ENCODE results near the gene IL7R.
"Not testable (repeated sequence)": the region's sequence is repeated elsewhere in the genome, so short reads cannot be mapped to it uniquely, and the experiment has no call there.

The IL7R gene

DNA sequence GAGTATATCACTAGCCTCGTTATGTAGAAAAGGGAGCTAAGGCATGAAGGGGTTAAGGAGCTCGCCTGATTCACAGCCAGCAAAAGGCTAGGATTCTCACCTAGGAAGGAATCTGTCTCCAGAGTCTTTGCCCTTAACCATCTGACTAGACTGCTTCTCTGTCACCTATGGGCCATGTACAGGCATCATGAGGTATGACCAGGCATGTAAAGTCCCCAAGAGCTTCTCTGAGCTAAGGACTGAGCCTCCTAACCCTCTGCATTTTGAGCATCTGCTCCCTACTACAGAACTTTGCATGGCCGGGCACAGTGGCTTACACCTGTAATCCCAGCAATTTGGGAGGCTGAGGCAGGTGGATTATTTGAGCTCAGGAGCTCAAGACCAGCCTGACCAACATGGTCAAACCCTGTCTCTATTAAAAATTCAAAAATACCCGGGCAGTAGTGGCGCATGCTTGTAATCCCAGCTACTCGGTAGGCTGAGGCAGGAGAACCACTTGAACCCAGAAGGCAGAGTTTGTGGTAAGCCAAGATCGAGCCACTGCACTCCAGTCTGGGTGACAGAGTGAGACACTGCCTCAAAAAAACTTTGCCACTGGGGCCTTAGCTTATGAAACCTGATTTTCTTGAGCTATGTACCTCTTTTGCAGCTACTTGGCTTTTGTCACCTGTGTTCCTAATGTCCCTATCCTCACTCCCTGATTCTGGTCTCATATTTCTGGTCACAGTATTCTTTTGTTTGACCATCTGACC lies 33.2 kb upstream of the IL7R start:
- H3K9me3 ChIP-seq (ENCODE audit: low read length) = no peaks in the 10 kb centered on the region
- H3K36me3 ChIP-seq (ENCODE audit: insufficient read depth, low read length) = no peaks in the 10 kb centered on the region
- no peak overlapping the region for H3K27ac ChIP-seq (ENCODE audit: low read depth, low read length)
- H3K4me3 ChIP-seq (ENCODE audit: low read depth in 1 of 2, low read length in 2 of 2) = no peak overlapping the region
- no peaks in the 10 kb centered on the region for H3K4me1 ChIP-seq (ENCODE audit: insufficient read depth, low read length)
- no peak overlapping the region for H3K9ac ChIP-seq (ENCODE audit: low read length)
- H3K27me3 ChIP-seq (ENCODE audit: control insufficient read depth in 1 of 2, insufficient read depth in 2 of 2, low read length in 2 of 2) = no peaks in the 10 kb centered on the region

DNA sequence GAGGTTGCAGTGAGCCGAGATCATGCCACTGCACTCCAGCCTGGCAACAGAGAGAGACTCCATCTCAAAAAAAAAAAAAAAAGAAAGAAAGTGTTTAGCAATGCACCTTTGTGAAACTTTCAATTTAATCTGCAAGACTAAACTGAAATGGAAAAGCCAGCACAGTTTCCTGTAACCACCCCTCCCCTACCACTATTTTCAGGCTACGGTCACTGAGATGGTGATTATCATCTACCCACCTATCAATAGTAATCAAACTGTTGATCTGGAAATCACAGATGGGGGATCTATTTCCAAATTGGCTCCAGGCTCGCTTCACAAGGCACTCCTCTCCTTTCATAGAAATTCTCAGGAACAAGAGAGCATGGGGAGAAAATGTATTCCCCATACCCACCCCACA lies 30.6 kb upstream of the IL7R start:
- Histone ChIP-seq H3K4me3 (ENCODE audit: low read depth in 1 of 2, low read length in 2 of 2) (no peak overlapping the region), H3K27ac (ENCODE audit: low read depth, low read length) (no peak overlapping the region), H3K4me1 (ENCODE audit: insufficient read depth, low read length) (no peaks in the 10 kb centered on the region), H3K27me3 (ENCODE audit: control insufficient read depth in 1 of 2, insufficient read depth in 2 of 2, low read length in 2 of 2) (no peaks in the 10 kb centered on the region), H3K9me3 (ENCODE audit: low read length) (no peaks in the 10 kb centered on the region), H3K36me3 (ENCODE audit: insufficient read depth, low read length) (no peaks in the 10 kb centered on the region), H3K9ac (ENCODE audit: low read length) (no peak overlapping the region)

DNA sequence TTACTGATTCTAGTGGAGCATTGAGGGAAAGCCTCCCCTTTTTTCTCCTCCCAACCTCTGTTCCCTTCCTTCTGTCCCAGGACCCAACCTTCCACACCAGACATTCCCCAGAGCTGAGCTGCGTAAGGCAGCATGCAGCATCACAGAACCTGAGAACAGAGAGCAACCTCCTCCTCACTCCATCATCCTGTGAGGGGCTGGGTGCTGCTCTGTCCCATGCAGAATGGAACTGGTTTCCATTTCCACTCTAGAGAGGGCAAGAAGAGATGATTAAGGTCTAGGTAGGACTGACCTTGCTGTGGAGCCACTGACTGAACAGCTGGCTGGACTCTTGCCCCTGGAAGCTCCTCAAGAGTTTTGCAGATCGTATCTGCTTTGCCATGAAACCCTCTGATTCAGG lies 30.1 kb upstream of the IL7R start:
- Histone ChIP-seq H3K27ac (ENCODE audit: low read depth, low read length) (no peak overlapping the region), H3K27me3 (ENCODE audit: control insufficient read depth in 1 of 2, insufficient read depth in 2 of 2, low read length in 2 of 2) (no peaks in the 10 kb centered on the region), H3K9ac (ENCODE audit: low read length) (no peak overlapping the region), H3K4me1 (ENCODE audit: insufficient read depth, low read length) (no peaks in the 10 kb centered on the region), H3K36me3 (ENCODE audit: insufficient read depth, low read length) (no peaks in the 10 kb centered on the region), H3K9me3 (ENCODE audit: low read length) (no peaks in the 10 kb centered on the region), H3K4me3 (ENCODE audit: low read depth in 1 of 2, low read length in 2 of 2) (no peak overlapping the region)

DNA sequence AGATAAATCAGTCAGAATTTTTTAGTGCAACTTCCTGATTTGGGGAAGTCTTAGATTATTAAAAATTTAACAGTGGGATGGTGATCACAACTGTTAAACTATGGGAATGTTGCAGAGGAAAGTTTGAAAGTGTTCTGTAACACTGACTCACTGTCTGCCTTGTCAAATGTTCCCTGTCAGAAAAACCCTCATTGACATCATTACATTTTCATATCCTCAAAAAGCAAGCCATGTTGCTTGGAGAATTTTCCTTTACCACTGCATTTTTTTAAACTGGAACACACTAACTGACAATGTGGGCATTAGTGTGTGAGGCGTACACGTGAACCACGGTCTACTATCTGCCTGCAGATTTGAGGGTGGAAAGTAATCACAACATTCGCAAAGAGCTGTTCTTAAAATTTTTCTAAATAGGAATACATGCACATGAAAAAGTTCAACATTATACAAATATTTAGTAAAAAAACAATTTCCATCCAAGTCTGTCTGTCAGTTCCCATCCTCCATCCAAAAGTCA lies 28.6 kb upstream of the IL7R start:
- Histone ChIP-seq H3K27ac (ENCODE audit: low read depth, low read length) (no peak overlapping the region), H3K4me1 (ENCODE audit: insufficient read depth, low read length) (no peaks in the 10 kb centered on the region), H3K9me3 (ENCODE audit: low read length) (no peaks in the 10 kb centered on the region), H3K9ac (ENCODE audit: low read length) (no peak overlapping the region), H3K4me3 (ENCODE audit: low read depth in 1 of 2, low read length in 2 of 2) (no peak overlapping the region), H3K27me3 (ENCODE audit: control insufficient read depth in 1 of 2, insufficient read depth in 2 of 2, low read length in 2 of 2) (no peaks in the 10 kb centered on the region), H3K36me3 (ENCODE audit: insufficient read depth, low read length) (no peaks in the 10 kb centered on the region)

DNA sequence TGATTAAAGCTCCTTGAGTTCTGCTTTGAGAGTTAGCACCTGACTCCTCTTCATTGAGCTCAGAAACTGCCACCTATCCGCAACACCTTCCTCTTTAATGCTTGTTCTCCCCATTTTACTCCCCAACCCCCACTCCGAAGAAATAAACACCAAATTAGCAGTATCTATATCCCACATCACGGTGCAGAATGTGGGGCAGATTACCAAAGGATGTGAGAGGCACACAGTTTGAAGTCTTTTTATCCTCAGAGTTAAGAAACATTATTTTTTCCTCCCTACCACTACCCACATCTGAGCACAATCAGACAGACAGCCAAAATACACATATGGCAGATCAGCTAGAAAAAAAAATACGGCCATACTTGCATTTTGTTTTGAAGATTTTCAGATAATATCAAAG lies 26.1 kb upstream of the IL7R start:
- Histone ChIP-seq H3K4me3 (ENCODE audit: low read depth in 1 of 2, low read length in 2 of 2) (no peak overlapping the region), H3K9ac (ENCODE audit: low read length) (no peak overlapping the region), H3K36me3 (ENCODE audit: insufficient read depth, low read length) (no peaks in the 10 kb centered on the region), H3K4me1 (ENCODE audit: insufficient read depth, low read length) (no peaks in the 10 kb centered on the region), H3K9me3 (ENCODE audit: low read length) (no peaks in the 10 kb centered on the region), H3K27ac (ENCODE audit: low read depth, low read length) (no peak overlapping the region), H3K27me3 (ENCODE audit: control insufficient read depth in 1 of 2, insufficient read depth in 2 of 2, low read length in 2 of 2) (no peaks in the 10 kb centered on the region)

DNA sequence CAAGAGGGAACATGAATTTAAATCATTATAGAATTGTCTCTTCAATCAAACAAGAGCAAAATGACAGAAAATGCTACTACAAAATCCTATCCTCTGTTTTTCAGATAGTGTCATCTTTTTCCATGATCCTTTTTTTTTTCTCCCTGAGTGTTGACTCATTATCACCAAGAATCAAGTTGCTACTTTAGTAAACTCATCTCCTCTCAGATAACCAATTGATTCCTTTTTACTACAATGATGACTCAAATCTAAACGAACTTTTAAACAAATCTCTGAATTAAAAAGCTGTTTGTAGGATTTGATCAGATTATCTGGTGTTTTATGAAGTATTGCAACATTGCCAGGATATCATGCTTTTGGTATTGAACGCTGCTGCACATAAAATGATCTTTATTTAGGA lies 23.9 kb upstream of the IL7R start:
- H3K4me1 ChIP-seq (ENCODE audit: insufficient read depth, low read length) = no peaks in the 10 kb centered on the region
- no peak overlapping the region for H3K4me3 ChIP-seq (ENCODE audit: low read depth in 1 of 2, low read length in 2 of 2)
- no peaks in the 10 kb centered on the region for H3K9me3 ChIP-seq (ENCODE audit: low read length)
- H3K9ac ChIP-seq (ENCODE audit: low read length) = no peak overlapping the region
- H3K27ac ChIP-seq (ENCODE audit: low read depth, low read length) = no peak overlapping the region
- no peaks in the 10 kb centered on the region for H3K36me3 ChIP-seq (ENCODE audit: insufficient read depth, low read length)
- no peaks in the 10 kb centered on the region for H3K27me3 ChIP-seq (ENCODE audit: control insufficient read depth in 1 of 2, insufficient read depth in 2 of 2, low read length in 2 of 2)

DNA sequence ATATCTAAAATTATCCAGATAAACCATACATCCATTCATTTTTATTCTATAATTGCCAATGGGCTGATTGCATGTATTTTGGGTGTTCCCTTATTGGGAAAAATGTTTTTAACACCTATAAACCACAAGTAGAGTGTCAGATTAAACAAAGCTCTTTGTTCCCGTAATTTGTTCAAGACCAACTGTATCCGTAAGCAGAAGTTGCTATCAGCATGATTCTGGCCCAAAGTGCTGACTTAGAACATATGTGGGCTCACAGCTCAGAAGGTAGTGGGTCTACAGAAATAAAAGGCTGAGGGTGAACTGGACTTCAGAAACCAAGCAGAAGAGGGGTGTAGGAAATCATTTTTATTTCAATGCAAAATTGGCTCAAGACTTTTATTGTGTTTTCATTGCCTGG lies 23.5 kb upstream of the IL7R start:
- Histone ChIP-seq H3K4me3 (ENCODE audit: low read depth in 1 of 2, low read length in 2 of 2) (no peak overlapping the region), H3K9ac (ENCODE audit: low read length) (no peak overlapping the region), H3K9me3 (ENCODE audit: low read length) (no peaks in the 10 kb centered on the region), H3K27ac (ENCODE audit: low read depth, low read length) (no peak overlapping the region), H3K4me1 (ENCODE audit: insufficient read depth, low read length) (no peaks in the 10 kb centered on the region), H3K36me3 (ENCODE audit: insufficient read depth, low read length) (no peaks in the 10 kb centered on the region), H3K27me3 (ENCODE audit: control insufficient read depth in 1 of 2, insufficient read depth in 2 of 2, low read length in 2 of 2) (no peaks in the 10 kb centered on the region)

DNA sequence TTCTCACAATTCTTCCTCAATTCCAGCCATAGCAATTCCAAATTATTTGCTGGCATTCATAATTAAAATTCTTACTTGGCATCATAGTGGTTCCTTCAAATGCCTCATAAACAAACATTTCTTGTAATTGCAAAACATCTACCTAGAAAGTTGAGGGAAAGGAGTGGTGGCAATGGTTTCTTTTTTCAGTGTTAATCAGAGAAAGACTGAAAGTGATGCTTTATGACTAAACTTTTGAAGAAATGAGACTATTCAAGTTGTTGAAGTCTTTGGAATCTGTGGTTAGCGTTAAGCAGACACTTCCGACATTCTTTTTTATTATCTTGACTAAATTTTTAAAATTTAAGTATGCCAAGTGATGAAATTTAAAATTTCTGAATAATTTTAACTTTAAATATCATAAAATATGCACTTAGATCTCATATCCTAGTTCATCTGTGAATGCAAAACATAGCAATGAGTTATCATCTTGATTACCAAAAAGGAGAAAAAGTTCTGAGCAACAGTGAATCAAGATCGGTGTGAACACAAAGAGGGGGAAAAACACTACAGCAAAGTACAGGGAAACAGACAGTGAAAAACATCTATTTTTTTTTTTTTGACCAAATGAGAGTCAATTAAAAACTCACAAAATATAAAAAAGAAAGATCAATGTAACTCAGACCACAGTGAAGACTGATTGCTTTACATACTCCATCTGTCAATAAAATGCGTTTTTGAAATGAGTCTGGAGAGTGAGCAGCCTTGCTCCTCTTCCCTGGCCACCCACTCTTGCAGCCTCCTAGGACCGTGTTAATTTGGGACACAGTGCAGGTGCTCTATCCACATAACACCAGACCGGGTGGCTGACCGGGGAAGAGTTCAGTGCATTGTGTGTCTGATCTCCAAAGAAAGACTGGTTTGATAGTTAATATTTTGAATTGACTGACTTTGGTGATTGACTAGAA lies 20.6 kb upstream of the IL7R start:
- Histone ChIP-seq H3K9me3 (ENCODE audit: low read length) (no peaks in the 10 kb centered on the region), H3K36me3 (ENCODE audit: insufficient read depth, low read length) (no peaks in the 10 kb centered on the region), H3K27me3 (ENCODE audit: control insufficient read depth in 1 of 2, insufficient read depth in 2 of 2, low read length in 2 of 2) (no peaks in the 10 kb centered on the region), H3K9ac (ENCODE audit: low read length) (no peak overlapping the region), H3K27ac (ENCODE audit: low read depth, low read length) (no peak overlapping the region), H3K4me1 (ENCODE audit: insufficient read depth, low read length) (no peaks in the 10 kb centered on the region), H3K4me3 (ENCODE audit: low read depth in 1 of 2, low read length in 2 of 2) (no peak overlapping the region)

DNA sequence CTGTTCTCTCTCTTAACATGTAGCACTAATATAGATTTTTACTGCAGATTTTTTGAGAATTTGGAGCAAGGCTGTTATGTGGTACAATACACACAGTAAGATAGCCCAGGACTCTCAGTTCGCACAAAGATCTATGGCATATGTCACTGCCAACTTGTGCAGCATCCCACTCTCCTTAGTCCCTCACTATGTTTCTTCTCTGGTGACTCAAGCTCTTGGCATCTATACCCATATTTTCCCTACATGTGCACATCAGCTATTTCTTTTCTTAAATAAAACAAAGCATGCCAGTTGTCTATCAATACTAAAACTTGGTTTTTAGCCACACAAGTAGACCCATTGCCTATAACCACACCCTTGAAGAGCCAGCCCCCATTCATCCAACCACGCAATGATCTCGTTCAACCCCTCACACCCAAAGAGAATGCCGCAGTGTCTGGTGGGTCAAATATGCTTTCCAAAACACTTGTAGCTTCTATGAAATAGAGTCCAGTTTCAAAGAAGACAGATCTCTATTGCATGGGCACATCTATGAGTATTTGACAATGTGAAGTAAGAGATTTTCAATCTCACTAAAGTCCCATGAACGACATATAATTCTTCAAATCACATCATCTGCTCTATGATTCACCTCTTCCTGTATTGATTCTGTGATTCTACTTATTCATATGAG lies 18.2 kb upstream of the IL7R start:
- H3K27me3 ChIP-seq (ENCODE audit: control insufficient read depth in 1 of 2, insufficient read depth in 2 of 2, low read length in 2 of 2) = no peaks in the 10 kb centered on the region
- H3K9ac ChIP-seq (ENCODE audit: low read length) = no peak overlapping the region
- H3K27ac ChIP-seq (ENCODE audit: low read depth, low read length) = no peak overlapping the region
- no peaks in the 10 kb centered on the region for H3K36me3 ChIP-seq (ENCODE audit: insufficient read depth, low read length)
- no peak overlapping the region for H3K4me3 ChIP-seq (ENCODE audit: low read depth in 1 of 2, low read length in 2 of 2)
- no peaks in the 10 kb centered on the region for H3K9me3 ChIP-seq (ENCODE audit: low read length)
- H3K4me1 ChIP-seq (ENCODE audit: insufficient read depth, low read length) = no peaks in the 10 kb centered on the region

DNA sequence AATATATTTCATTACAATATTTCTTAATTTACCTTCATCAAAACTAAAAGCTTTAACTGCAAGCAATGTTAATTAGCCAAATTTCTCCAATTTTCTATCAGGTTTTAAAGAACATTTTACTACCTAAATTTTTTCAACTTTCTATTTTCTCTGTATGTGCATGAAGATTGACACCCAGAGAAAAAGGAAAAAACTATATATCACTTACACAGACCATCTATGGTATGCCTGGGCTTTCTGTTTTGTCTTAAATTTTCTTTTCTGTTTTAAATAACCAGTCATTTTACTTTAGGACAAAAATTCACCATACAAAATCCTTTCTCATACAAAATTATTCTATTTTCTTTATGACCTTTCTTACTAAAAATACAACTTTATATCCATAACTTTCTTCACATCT lies 13.8 kb upstream of the IL7R start:
- Histone ChIP-seq H3K4me1 (ENCODE audit: insufficient read depth, low read length) (no peaks in the 10 kb centered on the region), H3K36me3 (ENCODE audit: insufficient read depth, low read length) (no peaks in the 10 kb centered on the region), H3K27ac (ENCODE audit: low read depth, low read length) (no peak overlapping the region), H3K9me3 (ENCODE audit: low read length) (no peaks in the 10 kb centered on the region), H3K27me3 (ENCODE audit: control insufficient read depth in 1 of 2, insufficient read depth in 2 of 2, low read length in 2 of 2) (no peaks in the 10 kb centered on the region), H3K4me3 (ENCODE audit: low read depth in 1 of 2, low read length in 2 of 2) (no peak overlapping the region), H3K9ac (ENCODE audit: low read length) (no peak overlapping the region)

DNA sequence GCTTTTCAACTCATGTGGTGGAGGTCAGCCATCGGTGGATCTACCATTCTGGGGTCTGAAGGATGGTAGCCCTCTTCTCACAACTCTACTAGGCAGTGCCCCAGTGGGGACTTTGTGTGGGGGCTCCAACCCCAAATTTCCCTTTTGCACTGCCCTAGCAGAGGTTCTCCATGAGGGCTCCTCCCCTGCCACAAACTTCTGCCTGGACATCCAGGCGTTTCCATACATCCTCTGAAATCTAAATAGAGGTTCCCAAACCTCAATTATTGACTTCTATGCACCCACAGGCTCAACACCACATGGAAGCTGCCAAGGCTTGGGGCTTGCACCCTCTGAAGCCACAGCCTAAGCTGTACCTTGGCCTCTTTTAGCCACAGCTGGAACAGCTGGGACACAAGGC lies 11.2 kb upstream of the IL7R start:
- H3K27ac ChIP-seq (ENCODE audit: low read depth, low read length); H3K9me3 ChIP-seq (ENCODE audit: low read length); H3K9ac ChIP-seq (ENCODE audit: low read length); H3K4me1 ChIP-seq (ENCODE audit: insufficient read depth, low read length); H3K27me3 ChIP-seq (ENCODE audit: control insufficient read depth in 1 of 2, insufficient read depth in 2 of 2, low read length in 2 of 2); H3K36me3 ChIP-seq (ENCODE audit: insufficient read depth, low read length); H3K4me3 ChIP-seq (ENCODE audit: low read depth in 1 of 2, low read length in 2 of 2): not testable (repeated sequence)

All from muscle layer of colon (tissue), 2 donors.